CD4-positive, alpha-beta T cell (primary cell): Measurements from ENCODE around the gene EML6. TPM values are rescaled to one million over a fixed set of nuclear protein-coding genes. Genes with fewer than 3 reads are reported as not detected.
A peak's percentile ranks its signal among the peaks of the same experiment; 100 is the strongest.

Source experiments
- ATAC-seq: fragments of 200-7000 bp; cut with Tn5 transposase; one replicate; pipeline ENCODE4 v1.10.0; 2022; ENCODE audit warnings: mild to moderate bottlenecking; ENCODE audit not compliant: poor library complexity
- CTCF ChIA-PET: fragments of 350-600 bp; sonication (Branson Sonifier 250); formaldehyde crosslinking; loops from one replicate; lab custom pipeline; 2021; ENCODE audit warnings: antibody characterized with exemption, inconsistent platforms; lab: Charles Lee
- POLR2A ChIA-PET: fragments of 350-600 bp; sonication (Branson Sonifier 250); formaldehyde crosslinking; loops from one replicate; lab custom pipeline; 2021; ENCODE audit warnings: antibody characterized with exemption, inconsistent platforms; lab: Charles Lee
- DNase-seq, 14 experiments: peaks; one replicate each; pipeline ENCODE4 v3.0.0-alpha.2; 2013 to 2020; ENCODE audit warnings: mixed read lengths in 2 of 14
- H3K27ac ChIP-seq, 2 donors: one replicate each; pipeline versions ENCODE4 v1.5.1 to v1.7.0; 2013; ENCODE audit warnings: low read length in 2 of 2, low read depth in 1 of 2, mild to moderate bottlenecking in 1 of 2
- H3K27me3 ChIP-seq, 2 experiments: 1 replicate in 1 of 2; 2 replicates in 1 of 2; pipeline versions ENCODE4 v1.6.1 to v1.7.0; 2013; ENCODE audit warnings: low read length in 2 of 2, control low read depth in 1 of 2, mild to moderate bottlenecking in 1 of 2, moderate library complexity in 1 of 2; ENCODE audit not compliant: insufficient read depth in 2 of 2, control insufficient read depth in 1 of 2
- H3K36me3 ChIP-seq: one replicate; pipeline ENCODE4 v1.6.1; 2013; ENCODE audit warnings: low read length, control low read depth; ENCODE audit not compliant: insufficient read depth
- H3K4me1 ChIP-seq: one replicate; pipeline ENCODE4 v1.6.1; 2013; ENCODE audit warnings: low read length, control low read depth; ENCODE audit not compliant: insufficient read depth
- H3K4me3 ChIP-seq: one replicate; pipeline ENCODE4 v1.5.1; 2013; ENCODE audit warnings: mild to moderate bottlenecking, low read length, moderate library complexity
- H3K9me3 ChIP-seq, 2 experiments: 1 replicate in 1 of 2; 2 replicates in 1 of 2; pipeline versions ENCODE4 v1.6.1 to v1.7.0; 2013; ENCODE audit warnings: low read length in 2 of 2, mild to moderate bottlenecking in 2 of 2, control low read depth in 1 of 2, moderate library complexity in 1 of 2; ENCODE audit not compliant: control insufficient read depth in 1 of 2, insufficient read depth in 1 of 2
- H3K27ac Mint-ChIP-seq: one replicate; pipeline ENCODE4 v1.8.0; 2020; ENCODE audit warnings: mixed read lengths
- H3K27me3 Mint-ChIP-seq: one replicate; pipeline ENCODE4 v1.8.0; 2021; ENCODE audit warnings: mixed read lengths
- H3K36me3 Mint-ChIP-seq: one replicate; pipeline ENCODE4 v1.8.0; 2021; ENCODE audit warnings: low read depth, mixed read lengths
- H3K4me1 Mint-ChIP-seq: one replicate; pipeline ENCODE4 v1.8.0; 2021; ENCODE audit warnings: low read depth, mixed read lengths
- H3K4me3 Mint-ChIP-seq: one replicate; pipeline ENCODE4 v1.8.0; 2020; ENCODE audit warnings: mild to moderate bottlenecking, mixed read lengths
- H3K9me3 Mint-ChIP-seq: one replicate; pipeline ENCODE4 v1.8.0; 2020; ENCODE audit warnings: mixed read lengths
- intact Hi-C, 2 experiments: fragments of 100-400 bp; cut with DNase I in 1 of 2; cut with micrococcal nuclease in 1 of 2; formaldehyde crosslinking; loops; one replicate each; pipeline versions ENCODE4 v1.15.1 to v1.9.0; 2023 to 2025; cut with DNase I, micrococcal nuclease
- total RNA-seq, 174 experiments: library from RNA in 2 of 174; stranded (reverse) in 2 of 174; gene quantifications; one replicate each; pipeline ENCODE4 v1.2.3 and lab custom pipeline; 2021 to 2026
- TF ChIP-seq, protein P1 (sequence below): fragments of 200-600 bp; IDR thresholded peaks from one replicate; pipeline ENCODE4 v1.8.0; 2022; ENCODE audit warnings: antibody characterized with exemption, mild to moderate bottlenecking

The EML6 gene
- total RNA-seq, 2 experiments from 2014 or later, result 0.22 to 0.34 TPM

DNA sequence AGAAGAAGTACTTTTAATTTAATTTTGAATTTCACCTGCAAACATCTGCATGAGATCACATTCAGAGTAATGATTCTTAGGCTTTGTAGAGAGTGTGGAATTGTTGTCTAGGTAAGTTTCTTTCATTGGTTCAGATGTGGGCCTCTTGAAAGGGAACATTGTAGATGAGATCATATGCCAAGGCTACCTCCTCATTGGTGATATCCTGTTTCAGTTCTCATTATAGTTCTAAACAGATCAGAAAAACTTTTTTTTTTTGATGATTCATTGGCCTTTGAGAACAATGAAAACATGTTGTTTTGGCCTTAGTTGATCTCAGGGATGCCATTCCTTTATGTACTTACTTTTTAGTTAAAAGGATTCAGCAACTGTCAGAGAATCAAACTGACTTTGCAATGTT, 44.5 kb downstream of the EML6 start:
- intact Hi-C loops, result no loop called here
- ATAC-seq (peak; percentile 64), DNase-seq (peak in 1 of 14 experiments; percentile 5)
- Histone ChIP-seq H3K36me3 (no peaks in the 10 kb centered on the region), H3K9me3 (no peaks in the 10 kb centered on the region), H3K4me3 (no peak overlapping the region), H3K4me1 (no peaks in the 10 kb centered on the region), H3K27me3 (no peaks in the 10 kb centered on the region), H3K27ac (no peak overlapping the region)
- no peaks in the 10 kb centered on the region for H3K9me3 Mint-ChIP-seq
- no peak overlapping the region for H3K27ac Mint-ChIP-seq
- H3K36me3 Mint-ChIP-seq, result no peaks in the 10 kb centered on the region
- POLR2A ChIA-PET, result no interaction called here
- CTCF ChIA-PET, result no interaction called here
- H3K4me1 Mint-ChIP-seq, result peaks cover 6% of the 10 kb centered on the region
- TF ChIP-seq, protein P1, sequence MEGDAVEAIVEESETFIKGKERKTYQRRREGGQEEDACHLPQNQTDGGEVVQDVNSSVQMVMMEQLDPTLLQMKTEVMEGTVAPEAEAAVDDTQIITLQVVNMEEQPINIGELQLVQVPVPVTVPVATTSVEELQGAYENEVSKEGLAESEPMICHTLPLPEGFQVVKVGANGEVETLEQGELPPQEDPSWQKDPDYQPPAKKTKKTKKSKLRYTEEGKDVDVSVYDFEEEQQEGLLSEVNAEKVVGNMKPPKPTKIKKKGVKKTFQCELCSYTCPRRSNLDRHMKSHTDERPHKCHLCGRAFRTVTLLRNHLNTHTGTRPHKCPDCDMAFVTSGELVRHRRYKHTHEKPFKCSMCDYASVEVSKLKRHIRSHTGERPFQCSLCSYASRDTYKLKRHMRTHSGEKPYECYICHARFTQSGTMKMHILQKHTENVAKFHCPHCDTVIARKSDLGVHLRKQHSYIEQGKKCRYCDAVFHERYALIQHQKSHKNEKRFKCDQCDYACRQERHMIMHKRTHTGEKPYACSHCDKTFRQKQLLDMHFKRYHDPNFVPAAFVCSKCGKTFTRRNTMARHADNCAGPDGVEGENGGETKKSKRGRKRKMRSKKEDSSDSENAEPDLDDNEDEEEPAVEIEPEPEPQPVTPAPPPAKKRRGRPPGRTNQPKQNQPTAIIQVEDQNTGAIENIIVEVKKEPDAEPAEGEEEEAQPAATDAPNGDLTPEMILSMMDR, result no peak
- no peaks in the 10 kb centered on the region for H3K27me3 Mint-ChIP-seq
- no peak overlapping the region for H3K4me3 Mint-ChIP-seq

DNA sequence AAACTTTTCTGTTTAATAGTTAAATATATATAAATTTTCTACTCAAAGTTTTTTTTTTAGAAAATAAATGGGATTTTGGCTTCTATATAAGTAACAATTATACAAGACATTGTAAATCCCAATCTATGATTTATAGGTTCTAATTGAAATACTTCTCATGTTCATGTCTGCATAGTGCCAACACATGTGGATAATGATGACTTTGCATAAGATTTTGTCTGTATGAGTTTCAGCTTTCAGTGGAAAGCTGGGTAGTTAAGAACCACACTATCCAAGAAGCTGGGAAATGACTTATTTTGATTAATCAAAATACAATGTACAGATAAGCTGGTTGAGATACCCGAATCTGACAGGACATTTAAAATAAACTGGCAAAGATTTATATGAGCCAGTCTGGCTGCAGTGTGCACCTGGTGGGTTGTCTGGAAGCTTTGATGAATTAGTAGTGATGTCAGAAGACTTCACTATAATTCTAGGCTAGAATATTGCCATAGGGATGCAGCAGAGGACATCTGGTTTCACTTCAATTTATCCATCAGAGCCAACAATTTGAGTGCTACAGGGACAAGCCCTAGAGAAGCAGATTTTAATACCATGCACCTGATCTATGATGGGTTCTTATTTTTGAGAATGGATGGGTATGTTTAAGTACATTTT, 45.4 kb downstream of the EML6 start:
- TF ChIP-seq, protein P1, result no peak
- H3K27ac ChIP-seq, result no peak overlapping the region
- Mint-ChIP-seq H3K27me3 (no peaks in the 10 kb centered on the region), H3K4me3 (no peak overlapping the region), H3K27ac (no peak overlapping the region), H3K36me3 (no peaks in the 10 kb centered on the region), H3K9me3 (no peaks in the 10 kb centered on the region), H3K4me1 (peaks cover 6% of the 10 kb centered on the region)
- H3K9me3 ChIP-seq, result no peaks in the 10 kb centered on the region
- no peaks in the 10 kb centered on the region for H3K27me3 ChIP-seq
- intact Hi-C loops, result no loop called here
- no peaks in the 10 kb centered on the region for H3K4me1 ChIP-seq
- H3K4me3 ChIP-seq, result no peak overlapping the region
- no peaks in the 10 kb centered on the region for H3K36me3 ChIP-seq
- ChIA-PET POLR2A (no interaction called here), CTCF (interaction anchor here (1.1 kb wide), 1 partner anchor 18 kb away, joined by 3 read pairs; no protein-coding TSS in a partner anchor)
- ATAC-seq, result no peak
- DNase-seq, result no peak

DNA sequence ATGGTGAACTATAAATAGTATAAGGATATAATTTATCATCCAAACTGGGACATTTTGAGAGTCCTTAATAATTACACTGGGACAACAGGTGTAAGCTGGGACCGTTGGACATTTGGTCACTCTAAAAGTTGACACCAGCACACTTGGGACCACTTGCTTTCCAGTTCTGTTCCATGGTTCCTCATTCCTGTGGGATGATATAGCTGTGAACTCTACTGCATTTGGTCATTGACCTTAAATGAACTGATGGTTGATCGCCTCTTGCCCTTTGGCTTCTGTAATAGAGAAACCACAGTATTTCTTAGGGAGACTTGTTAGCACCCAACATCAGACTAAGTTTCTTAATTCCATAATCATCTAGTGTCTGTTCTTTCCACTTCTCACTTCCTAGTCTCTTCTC, 46.7 kb downstream of the EML6 start:
- no peak overlapping the region for H3K27ac Mint-ChIP-seq
- no peaks in the 10 kb centered on the region for H3K4me1 ChIP-seq
- intact Hi-C loops, result no loop called here
- TF ChIP-seq, protein P1, result no peak
- DNase-seq (no peak), ATAC-seq (no peak)
- peaks cover 3 to 4% of the 10 kb centered on the region in 2 experiments for H3K9me3 ChIP-seq
- H3K4me1 Mint-ChIP-seq, result peaks cover 6% of the 10 kb centered on the region
- no peaks in the 10 kb centered on the region for H3K27me3 ChIP-seq
- POLR2A ChIA-PET, result no interaction called here
- no peak overlapping the region for H3K4me3 ChIP-seq
- H3K9me3 Mint-ChIP-seq, result peaks cover 2% of the 10 kb centered on the region
- CTCF ChIA-PET, result no interaction called here
- H3K4me3 Mint-ChIP-seq, result no peak overlapping the region
- H3K27ac ChIP-seq, result no peak overlapping the region
- H3K36me3 ChIP-seq, result no peaks in the 10 kb centered on the region
- H3K36me3 Mint-ChIP-seq, result no peaks in the 10 kb centered on the region
- H3K27me3 Mint-ChIP-seq, result no peaks in the 10 kb centered on the region
